ENCODE data around the gene NT5E.

NT5E gene

GRCh38 chr6:85537055-85537494, 87.2 kb downstream of the NT5E start:
- no peaks in the 10 kb centered on the region for H3K4me1 ChIP-seq (ENCODE audit: control insufficient read depth, insufficient read depth, low read length)
- H3K9me3 ChIP-seq (ENCODE audit: control insufficient read depth, low read length), result no peaks in the 10 kb centered on the region
- H3K27me3 ChIP-seq (ENCODE audit: control insufficient read depth, insufficient read depth, low read length), result no peaks in the 10 kb centered on the region
- H3K36me3 ChIP-seq (ENCODE audit: control insufficient read depth, insufficient read depth, low read length), result peaks cover 4% of the 10 kb centered on the region
- no peak overlapping the region for H3K9ac ChIP-seq (ENCODE audit: low read length)
- H3K4me3 ChIP-seq (ENCODE audit: low read length), result no peak overlapping the region

- H3K9me3 ChIP-seq (ENCODE audit: control insufficient read depth, low read length), result no peaks in the 10 kb centered on the region
- H3K36me3 ChIP-seq (ENCODE audit: control insufficient read depth, insufficient read depth, low read length), result peaks cover 4% of the 10 kb centered on the region
- H3K4me3 ChIP-seq (ENCODE audit: low read length), result no peak overlapping the region
- H3K27me3 ChIP-seq (ENCODE audit: control insufficient read depth, insufficient read depth, low read length), result no peaks in the 10 kb centered on the region
- H3K4me1 ChIP-seq (ENCODE audit: control insufficient read depth, insufficient read depth, low read length), result no peaks in the 10 kb centered on the region
- H3K9ac ChIP-seq (ENCODE audit: low read length), result no peak overlapping the region
Measured at GRCh38 chr6:85544776-85545175, 94.9 kb downstream of the NT5E start.
